Effector CD4-positive, alpha-beta T cell (primary cell): ENCODE measurements around the gene APH1B.
"Not testable (repeated sequence)": the region's sequence is repeated elsewhere in the genome, so short reads cannot be mapped to it uniquely, and the experiment has no call there.

Experiments
- DNase-seq: peaks from one replicate; pipeline ENCODE4 v3.0.0-alpha.2; 2020
- total RNA-seq: gene quantifications from one replicate; lab custom pipeline; 2026; lab: John Stamatoyannopoulos, UW

Gene APH1B
- 18.6 reads per million, percentile 45 among the genes with 10 or more reads in this experiment for total RNA-seq

DNA sequence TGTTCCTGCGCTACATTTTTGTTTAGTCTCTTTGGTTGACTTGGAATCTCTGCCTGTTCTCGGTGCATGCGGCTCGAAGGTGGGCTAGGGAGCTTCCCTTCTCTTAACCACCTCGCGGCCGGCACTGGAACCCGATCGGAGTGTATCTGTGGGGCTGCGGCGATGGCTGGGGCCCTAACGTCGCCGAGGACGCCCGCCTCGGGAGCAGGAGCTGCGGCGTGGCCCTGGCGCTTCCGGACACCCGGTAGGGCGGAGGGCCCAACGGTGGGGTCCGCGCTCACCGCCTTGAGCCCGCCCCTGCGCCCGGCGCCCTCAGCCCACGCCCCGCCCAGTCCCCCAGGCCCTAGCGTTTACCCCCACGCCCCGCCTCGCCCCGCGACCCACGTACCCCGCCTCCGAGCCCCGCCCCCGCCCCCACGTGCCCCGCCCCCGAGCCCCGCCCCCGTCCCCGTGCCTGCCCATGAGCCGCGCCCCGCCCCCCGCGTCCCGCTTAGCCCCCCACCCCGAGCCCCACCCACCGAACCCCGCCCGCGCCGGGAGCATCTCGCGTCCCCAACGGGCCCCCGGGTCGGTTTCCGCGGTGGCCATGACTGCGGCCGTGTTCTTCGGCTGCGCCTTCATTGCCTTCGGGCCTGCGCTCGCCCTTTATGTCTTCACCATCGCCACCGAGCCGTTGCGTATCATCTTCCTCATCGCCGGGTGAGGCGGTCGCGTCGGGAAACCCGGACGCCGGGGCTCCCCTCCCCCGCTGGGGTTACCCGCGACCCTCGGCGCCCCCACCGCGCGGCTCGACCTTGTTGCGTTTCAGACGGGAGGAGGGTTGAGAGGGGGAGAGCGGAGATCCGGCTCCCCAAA is at the start of gene APH1B:
Gene APH1B (plus strand): TSS at position 568 of the 855 bp plus-strand sequence. CDS start 19 bp downstream, at position 587.
- peak; percentile 74 for DNase-seq

- DNase-seq: no peak
These were observed 49.7 kb upstream of the APH1B start for GRCh38 chr15:63227689-63228088.

- DNase-seq: no peak
These were observed 46.2 kb upstream of the APH1B start for GRCh38 chr15:63231206-63231605.

DNA sequence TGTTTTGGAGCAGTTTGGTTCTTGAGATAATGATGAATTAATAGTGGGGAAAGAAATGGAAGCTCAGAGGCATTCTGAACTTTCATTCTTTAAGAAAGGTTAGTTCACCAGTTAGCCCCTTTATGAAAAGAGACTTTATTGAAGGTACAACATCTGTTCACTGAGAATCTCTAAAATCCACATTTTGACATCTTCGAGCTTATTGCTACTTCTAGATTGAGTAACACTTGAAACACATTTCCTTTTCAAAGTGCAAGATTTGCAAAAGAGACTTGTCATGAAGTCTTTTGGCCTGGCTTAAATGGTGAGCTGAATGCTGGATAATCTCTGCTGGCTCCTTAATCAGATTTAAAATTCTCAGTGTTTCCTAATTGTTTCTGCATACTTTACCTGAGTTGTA is 45.7 kb upstream of the APH1B start:
- DNase-seq: no peak

GRCh38 chr15:63232405-63232804 is 45.0 kb upstream of the APH1B start:
- no peak for DNase-seq

GRCh38 chr15:63232943-63233342 is 44.5 kb upstream of the APH1B start:
- no peak for DNase-seq

- no peak for DNase-seq
These were observed 43.6 kb upstream of the APH1B start for GRCh38 chr15:63233667-63234423.

DNA sequence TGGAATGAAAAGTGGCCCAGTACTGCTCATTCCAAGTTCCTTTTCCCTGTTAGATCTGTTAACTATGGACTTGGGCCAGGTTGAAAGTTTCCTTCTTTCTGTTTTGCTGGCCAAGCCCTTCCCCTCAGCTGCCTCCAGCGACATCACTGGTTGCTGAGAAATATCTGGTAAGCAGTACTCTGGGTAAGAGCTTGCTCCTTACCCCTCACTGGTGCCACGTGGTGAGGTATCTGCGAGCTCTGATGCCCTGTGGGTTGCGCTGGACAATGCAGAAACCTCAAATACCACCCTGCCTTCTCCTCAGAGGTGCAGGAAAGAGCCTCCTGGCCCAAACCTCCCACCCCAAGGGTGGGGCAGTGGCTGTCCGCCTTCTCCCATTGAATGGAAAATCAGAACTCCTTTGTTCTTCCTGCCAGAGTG is 42.9 kb upstream of the APH1B start:
- DNase-seq: no peak

DNA sequence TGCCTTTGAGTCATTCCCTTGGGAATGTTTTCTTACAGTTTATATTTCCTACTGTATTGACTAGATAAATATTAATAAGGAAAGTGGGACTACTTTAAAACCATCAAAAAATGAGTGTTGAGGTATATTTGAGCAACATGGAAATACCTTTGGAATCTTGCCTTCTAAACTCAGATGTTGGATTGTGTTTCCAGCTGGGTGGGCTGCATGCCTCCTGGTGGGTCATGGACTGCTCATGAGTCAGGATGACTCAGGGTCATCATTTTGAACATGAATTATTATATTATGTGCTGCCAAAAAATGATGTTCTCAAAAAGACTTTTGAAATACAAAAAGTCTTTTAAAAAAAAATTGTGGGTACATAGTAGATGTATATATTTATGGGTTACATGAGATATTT is 41.1 kb upstream of the APH1B start:
- DNase-seq: no peak

DNA sequence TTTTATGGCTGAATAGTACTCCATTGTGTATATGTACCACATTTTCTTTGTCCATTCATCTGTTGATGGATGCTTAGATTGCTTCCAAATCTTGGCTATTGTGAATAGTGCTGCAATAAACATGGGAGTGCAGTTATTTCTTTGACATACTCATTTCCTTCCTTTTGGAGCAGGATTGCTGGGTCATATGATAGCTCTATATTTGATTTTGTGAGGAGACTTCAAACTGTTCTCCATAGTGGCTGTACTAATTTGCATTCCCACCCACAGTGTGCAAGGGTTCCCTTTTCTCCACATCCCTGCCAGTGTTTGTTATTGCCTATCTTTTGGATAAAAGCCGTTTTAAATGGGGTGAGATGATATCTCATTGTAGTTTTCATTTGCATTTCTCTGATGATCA is 40.3 kb upstream of the APH1B start:
- DNase-seq: not testable (repeated sequence)

GRCh38 chr15:63238171-63238570 is 39.2 kb upstream of the APH1B start:
- DNase-seq: no peak

- no peak for DNase-seq
These were observed 38.6 kb upstream of the APH1B start for GRCh38 chr15:63238796-63239195.

DNA sequence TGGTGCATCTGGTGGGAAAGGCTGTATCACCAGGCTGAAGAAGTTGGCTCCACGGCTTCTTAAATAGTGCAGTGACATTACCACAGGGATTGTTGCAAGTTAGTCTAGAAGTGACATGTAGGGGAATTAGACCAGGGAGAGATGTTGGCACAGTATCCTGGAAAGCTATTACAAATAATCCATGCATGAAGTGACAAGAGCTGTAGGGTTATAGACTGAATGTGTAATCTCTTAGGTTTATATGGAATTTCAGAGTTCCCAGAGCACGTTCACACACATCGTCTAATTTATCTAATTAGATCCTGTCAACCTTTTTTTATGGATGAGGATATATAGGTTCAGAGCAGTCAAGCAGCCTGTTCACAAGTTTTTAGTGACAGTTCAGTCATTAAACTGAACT is 37.3 kb upstream of the APH1B start:
- no peak for DNase-seq

DNA sequence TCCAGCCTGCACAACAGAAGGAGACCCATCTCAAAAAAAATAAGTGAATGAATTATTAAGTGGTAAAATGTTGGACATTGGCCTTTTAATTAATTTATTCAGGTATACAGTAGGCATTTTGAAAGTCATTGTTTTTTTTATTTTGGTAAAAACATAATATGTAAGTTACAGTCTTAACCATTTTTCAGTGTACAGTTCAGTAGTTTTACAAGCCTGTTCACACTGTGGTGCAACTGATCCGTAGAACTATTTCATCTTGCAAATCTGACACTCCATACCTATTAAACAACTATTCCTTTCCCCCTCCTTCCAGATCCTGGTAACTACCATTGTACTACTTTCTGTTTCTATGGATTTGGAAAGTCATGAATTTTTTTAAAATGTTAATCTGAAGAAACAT is 36.1 kb upstream of the APH1B start:
- DNase-seq: no peak

DNA sequence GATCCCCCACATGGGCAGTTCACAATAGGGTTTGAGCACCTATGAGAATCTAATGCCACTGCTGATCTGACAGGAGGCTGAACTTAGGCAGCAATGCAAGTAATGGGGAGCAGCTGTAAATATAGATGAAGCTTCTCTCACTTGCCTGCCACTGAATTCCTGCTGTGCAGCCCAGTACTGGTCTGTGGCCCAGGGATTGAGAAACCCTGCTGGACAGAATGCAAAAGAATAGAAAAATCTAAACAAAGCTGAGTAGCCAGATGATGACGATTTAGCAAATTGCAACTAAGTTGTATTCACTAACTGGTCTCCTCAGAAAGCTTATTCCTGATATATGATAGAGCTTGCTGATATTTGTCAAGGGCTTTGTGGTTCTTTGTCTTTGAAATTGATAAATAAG is 34.3 kb upstream of the APH1B start:
- no peak for DNase-seq

GRCh38 chr15:63243776-63244175 is 33.6 kb upstream of the APH1B start:
- DNase-seq: no peak

DNA sequence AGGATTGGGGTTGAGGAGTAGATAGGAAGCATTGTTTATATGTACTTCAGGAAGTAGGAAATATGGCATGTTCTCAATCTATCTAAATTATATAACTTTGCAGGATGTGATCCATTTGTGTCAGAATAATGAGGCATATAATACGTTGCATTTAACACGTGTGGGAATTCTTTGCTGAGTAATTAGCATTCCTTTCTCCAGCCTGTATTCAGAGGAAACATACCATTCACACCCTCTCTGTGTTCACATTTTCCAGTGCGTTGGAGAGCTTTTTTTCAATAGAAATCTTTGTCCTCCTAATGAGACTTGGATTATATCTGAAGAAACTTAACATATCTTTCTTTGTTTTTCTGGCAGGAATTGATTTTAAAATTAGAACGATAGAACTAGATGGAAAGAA is 33.0 kb upstream of the APH1B start:
- DNase-seq: no peak

- DNase-seq: no peak
These were observed 32.3 kb upstream of the APH1B start for GRCh38 chr15:63244976-63245645.

- DNase-seq: no peak
These were observed 30.5 kb upstream of the APH1B start for GRCh38 chr15:63246691-63247469.

- no peak for DNase-seq
These were observed 27.0 kb upstream of the APH1B start for GRCh38 chr15:63250312-63250965.

DNA sequence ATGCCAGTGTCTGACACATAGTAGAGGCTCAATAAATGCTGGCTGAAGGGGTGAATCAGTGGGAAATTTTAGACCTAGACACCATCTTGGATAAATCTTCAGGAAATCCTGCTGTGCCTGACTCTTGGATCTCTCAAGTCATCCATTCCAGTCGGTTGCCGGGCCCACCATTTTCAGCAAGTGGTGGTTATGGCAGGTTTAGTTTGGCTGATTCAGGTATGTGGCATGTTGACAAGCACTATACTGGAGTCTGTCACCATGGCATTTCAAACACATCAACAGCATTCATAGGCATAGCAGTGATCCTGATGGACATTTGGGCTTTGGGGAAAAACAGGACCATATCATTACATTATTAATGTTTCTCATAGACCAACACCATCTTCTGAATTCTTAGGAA is 25.7 kb upstream of the APH1B start:
- no peak for DNase-seq

DNA sequence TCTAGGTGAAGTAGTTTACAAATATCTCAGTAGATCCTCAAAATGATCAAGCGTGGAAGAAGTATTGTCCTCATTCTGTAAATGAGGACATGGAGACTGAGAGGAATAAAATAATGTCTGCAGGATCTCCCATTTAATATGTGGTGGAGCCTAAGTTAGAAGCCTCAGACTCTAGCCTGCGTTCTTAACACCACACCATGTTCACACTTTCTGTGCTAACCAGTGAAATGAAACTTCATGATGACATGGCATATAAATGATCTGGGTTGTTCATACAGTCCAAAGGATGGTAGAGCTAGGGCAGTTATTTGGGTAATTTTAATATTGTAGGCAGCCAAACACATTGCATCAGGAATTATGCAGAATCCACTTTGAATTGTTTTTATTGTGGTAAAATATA is 25.1 kb upstream of the APH1B start:
- no peak for DNase-seq
